ENCODE data around the gene AXIN2.

Gene AXIN2

DNA sequence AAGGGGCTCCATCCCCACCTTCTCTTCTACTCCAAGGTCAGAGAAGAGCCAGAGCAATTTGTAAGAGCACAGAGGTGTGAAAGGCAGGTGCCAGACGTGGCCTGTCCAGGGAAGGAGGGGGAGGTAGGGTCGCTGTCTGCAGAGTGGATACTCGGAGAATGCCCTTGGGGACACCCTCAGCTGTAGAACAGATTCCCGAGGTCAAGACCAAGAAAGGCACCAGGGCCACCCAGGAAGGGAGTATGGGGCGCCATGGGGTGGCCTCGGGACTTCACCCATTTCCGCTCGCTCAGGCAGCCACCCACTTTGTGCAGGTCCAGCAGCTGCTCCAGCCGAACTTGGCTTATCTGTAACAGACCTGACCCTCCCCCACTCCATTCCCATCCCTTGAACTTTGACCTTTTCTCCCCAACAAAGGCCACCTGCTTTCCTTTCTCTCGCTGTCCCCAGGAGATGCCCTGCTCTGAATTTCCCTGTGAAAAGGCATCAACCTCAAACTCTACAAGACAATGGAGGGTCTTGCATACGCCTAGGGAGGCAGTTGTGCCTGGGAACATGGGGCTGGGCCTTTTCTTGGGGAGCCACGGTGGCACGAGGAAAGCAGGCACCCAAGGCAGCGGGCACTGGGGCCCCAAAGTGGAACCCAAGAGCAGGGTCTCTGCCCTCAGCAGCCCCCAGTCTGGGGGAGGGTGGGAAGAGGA lies 11.3 kb upstream of the AXIN2 start:
- Histone ChIP-seq H3K36me3 (no peaks in the 10 kb centered on the region), H3K4me3 (ENCODE audit: low read depth, low read length) (no peak overlapping the region), H3K27me3 (ENCODE audit: insufficient read depth, low read depth, severe bottlenecking) (no peaks in the 10 kb centered on the region), H3K27ac (no peak overlapping the region), H3K9me3 (ENCODE audit: severe bottlenecking) (no peaks in the 10 kb centered on the region)
- DNase-seq, result no peak
- no peak for TF ChIP-seq CTCF (IDR thresholded peaks at IDR 0.05; ENCODE audit: low read depth, low read length)

DNA sequence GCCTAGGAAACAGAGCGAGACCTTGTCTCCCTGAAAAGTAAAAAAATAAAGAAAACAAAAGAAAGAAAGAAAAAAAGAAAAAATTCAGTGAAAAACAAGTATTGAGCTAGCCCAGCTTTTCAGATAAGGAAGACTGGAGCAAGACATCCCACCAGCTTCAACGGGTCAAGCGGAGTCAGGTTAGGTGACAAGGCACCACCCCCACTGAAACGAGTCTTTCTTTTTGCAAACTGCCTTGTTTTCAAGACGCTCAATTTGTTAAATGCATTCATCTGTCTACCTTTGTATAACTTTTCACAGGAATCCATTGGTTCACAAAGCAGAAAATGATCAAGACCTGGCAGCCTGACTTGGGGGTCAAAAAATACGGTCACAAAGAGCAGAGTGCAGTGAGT lies 10.7 kb upstream of the AXIN2 start:
- Histone ChIP-seq H3K36me3 (no peaks in the 10 kb centered on the region), H3K27ac (no peak overlapping the region), H3K27me3 (ENCODE audit: insufficient read depth, low read depth, severe bottlenecking) (no peaks in the 10 kb centered on the region), H3K4me3 (ENCODE audit: low read depth, low read length) (no peak overlapping the region), H3K9me3 (ENCODE audit: severe bottlenecking) (no peaks in the 10 kb centered on the region)
- no peak for DNase-seq
- TF ChIP-seq CTCF (IDR thresholded peaks at IDR 0.05; ENCODE audit: low read depth, low read length), result no peak

- Histone ChIP-seq H3K27me3 (ENCODE audit: insufficient read depth, low read depth, severe bottlenecking) (no peaks in the 10 kb centered on the region), H3K36me3 (no peaks in the 10 kb centered on the region), H3K27ac (no peak overlapping the region), H3K4me3 (ENCODE audit: low read depth, low read length) (no peak overlapping the region), H3K9me3 (ENCODE audit: severe bottlenecking) (no peaks in the 10 kb centered on the region)
- no peak for DNase-seq
- TF ChIP-seq CTCF (IDR thresholded peaks at IDR 0.05; ENCODE audit: low read depth, low read length), result no peak
Observed at GRCh38 chr17:65568918-65569317, 7.5 kb upstream of the AXIN2 start.

DNA sequence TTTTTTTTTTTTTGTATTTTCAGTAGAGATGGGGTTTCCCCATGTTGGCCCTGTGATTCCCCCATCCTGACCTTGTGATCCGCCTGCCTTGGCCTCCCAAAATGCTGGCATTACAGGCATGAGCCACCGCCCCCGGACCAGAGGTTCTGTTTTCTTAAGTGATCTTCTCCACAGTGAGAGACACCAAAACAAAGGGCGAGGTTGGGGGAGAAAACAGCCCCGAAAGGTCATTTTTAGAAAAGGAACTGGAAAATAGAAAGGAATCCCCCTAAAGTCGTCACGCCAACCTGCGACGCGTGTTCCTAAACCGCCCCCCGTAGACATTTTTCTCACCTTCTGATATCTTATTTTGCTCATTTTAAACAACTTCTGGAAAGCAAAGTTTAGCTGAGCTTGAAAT lies 6.1 kb upstream of the AXIN2 start:
- no peak for TF ChIP-seq CTCF (IDR thresholded peaks at IDR 0.05; ENCODE audit: low read depth, low read length)
- Histone ChIP-seq H3K27ac (no peak overlapping the region), H3K36me3 (no peaks in the 10 kb centered on the region), H3K27me3 (ENCODE audit: insufficient read depth, low read depth, severe bottlenecking) (no peaks in the 10 kb centered on the region), H3K9me3 (ENCODE audit: severe bottlenecking) (no peaks in the 10 kb centered on the region), H3K4me3 (ENCODE audit: low read depth, low read length) (no peak overlapping the region)
- DNase-seq, result no peak

DNA sequence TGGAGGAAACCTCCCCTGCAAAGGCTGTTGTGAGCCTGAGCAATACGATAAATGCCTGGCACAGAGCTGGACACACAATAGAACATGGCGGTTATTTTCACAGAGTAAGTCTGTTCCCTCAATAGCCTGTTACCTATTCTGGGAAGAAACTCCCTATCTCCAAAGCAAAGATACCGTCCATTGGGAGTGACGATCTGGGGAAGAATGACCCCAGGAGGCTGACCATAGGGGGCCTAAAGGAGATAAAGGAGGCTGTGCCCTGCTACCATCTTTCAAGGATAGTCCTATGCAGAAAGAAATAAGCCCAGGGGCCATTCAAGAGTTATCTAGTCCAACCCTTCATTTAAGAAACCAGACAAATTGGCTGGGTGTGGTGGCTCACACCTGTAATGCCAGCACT lies 4.1 kb upstream of the AXIN2 start:
- Histone ChIP-seq H3K27me3 (ENCODE audit: insufficient read depth, low read depth, severe bottlenecking) (no peaks in the 10 kb centered on the region), H3K27ac (no peak overlapping the region), H3K4me3 (ENCODE audit: low read depth, low read length) (no peak overlapping the region), H3K9me3 (ENCODE audit: severe bottlenecking) (no peaks in the 10 kb centered on the region), H3K36me3 (no peaks in the 10 kb centered on the region)
- TF ChIP-seq CTCF (IDR thresholded peaks at IDR 0.05; ENCODE audit: low read depth, low read length), result no peak
- no peak for DNase-seq

DNA sequence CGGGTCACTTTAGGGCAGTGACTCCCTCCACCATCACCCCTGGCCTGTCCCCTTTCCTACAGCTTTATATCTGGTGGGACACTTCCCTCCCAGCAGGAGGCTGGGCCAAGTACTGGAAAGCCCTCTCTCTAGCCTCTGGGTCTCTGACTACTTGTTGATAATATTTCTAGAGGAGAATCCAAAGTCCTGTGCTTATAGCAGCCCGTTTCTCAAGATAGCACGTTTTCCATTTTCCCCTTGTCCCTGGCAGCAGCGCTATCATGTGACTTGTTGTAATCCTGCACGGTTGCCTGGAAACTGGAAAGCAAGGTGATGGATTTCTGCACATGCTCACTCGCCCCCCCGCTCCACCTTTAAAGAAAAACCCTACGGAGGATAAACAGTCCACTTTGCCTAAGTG lies 3.3 kb upstream of the AXIN2 start:
- no peak overlapping the region for H3K27ac ChIP-seq
- H3K4me3 ChIP-seq (ENCODE audit: low read depth, low read length), result no peak overlapping the region; the same call in 1 of the 2 replicates
- H3K9me3 ChIP-seq (ENCODE audit: severe bottlenecking), result no peaks in the 10 kb centered on the region
- H3K36me3 ChIP-seq, result no peaks in the 10 kb centered on the region
- no peaks in the 10 kb centered on the region for H3K27me3 ChIP-seq (ENCODE audit: insufficient read depth, low read depth, severe bottlenecking)
- DNase-seq, result peak; percentile 69
- TF ChIP-seq CTCF (IDR thresholded peaks at IDR 0.05; ENCODE audit: low read depth, low read length), result no peak

Measured in WERI-Rb-1 (cell line).